OCI-LY1 (cell line): ENCODE data around the gene HSPH1.
A peak's percentile ranks its signal among the peaks of the same experiment; 100 is the strongest.

Experiments used
- H2AFZ ChIP-seq: fragments of 200-600 bp; sonication (generic), shearing (Covaris generic); 2 replicates; pipeline ENCODE4 v1.6.0; 2014; ENCODE audit warnings: antibody characterized with exemption, mild to moderate bottlenecking, low read length
- H3F3A ChIP-seq: fragments of 200-600 bp; sonication (generic), shearing (Covaris generic); 2 replicates; pipeline ENCODE4 v1.6.0; 2014; ENCODE audit warnings: mild to moderate bottlenecking, antibody characterized with exemption, low read length, moderate library complexity; ENCODE audit not compliant: insufficient read depth
- H3K27ac ChIP-seq: fragments of 200-600 bp; sonication (generic); 2 replicates; pipeline ENCODE4 v1.5.1; 2014; ENCODE audit warnings: low read length, mixed run types, mild to moderate bottlenecking, low read depth; ENCODE audit not compliant: poor library complexity, severe bottlenecking
- H3K27me3 ChIP-seq: fragments of 200-600 bp; sonication (generic); 2 replicates; pipeline ENCODE4 v1.6.0; 2014; ENCODE audit warnings: antibody characterized with exemption, mild to moderate bottlenecking, low read length, moderate library complexity; ENCODE audit not compliant: insufficient read depth
- H3K36me3 ChIP-seq: fragments of 200-600 bp; sonication (generic); 2 replicates; pipeline ENCODE4 v1.6.1; 2014; ENCODE audit warnings: mild to moderate bottlenecking, antibody characterized with exemption, low read length, moderate library complexity, mixed read lengths; ENCODE audit not compliant: insufficient read depth
- H3K4me1 ChIP-seq: fragments of 200-600 bp; sonication (generic); 2 replicates; pipeline ENCODE4 v1.5.1; 2014; ENCODE audit warnings: mild to moderate bottlenecking, low read length, moderate library complexity; ENCODE audit not compliant: insufficient read depth, severe bottlenecking
- H3K4me2 ChIP-seq: fragments of 200-600 bp; sonication (generic), shearing (Covaris generic); 2 replicates; pipeline ENCODE4 v1.6.1; 2014; ENCODE audit warnings: low read length
- H3K4me3 ChIP-seq: fragments of 200-600 bp; sonication (generic); 2 replicates; pipeline ENCODE4 v1.5.1; 2014; ENCODE audit warnings: low read length, low read depth, mild to moderate bottlenecking, mixed read lengths; ENCODE audit not compliant: poor library complexity, severe bottlenecking
- H3K79me2 ChIP-seq: fragments of 200-600 bp; shearing (Covaris generic); 2 replicates; pipeline ENCODE4 v1.6.1; 2016; ENCODE audit warnings: mixed run types, low read length, mixed read lengths; ENCODE audit not compliant: insufficient read depth
- H3K9ac ChIP-seq: fragments of 200-600 bp; sonication (generic), shearing (Covaris generic); 2 replicates; pipeline ENCODE4 v1.6.1; 2014; ENCODE audit warnings: mild to moderate bottlenecking, low read length, mixed read lengths
- H3K9me2 ChIP-seq: fragments of 200-600 bp; sonication (generic), shearing (Covaris generic); 2 replicates; pipeline ENCODE4 v1.6.1; 2014; ENCODE audit warnings: low read depth, mild to moderate bottlenecking, low read length, mixed read lengths
- H3K9me3 ChIP-seq: fragments of 200-600 bp; shearing (Covaris generic); 2 replicates; pipeline ENCODE4 v1.6.1; 2014; ENCODE audit warnings: low read length, mixed read lengths
- H4K20me1 ChIP-seq: fragments of 200-600 bp; sonication (generic), shearing (Covaris generic); 2 replicates; pipeline ENCODE4 v1.6.0; 2016; ENCODE audit warnings: mild to moderate bottlenecking, low read length; ENCODE audit not compliant: insufficient read depth
- CTCF ChIP-seq: fragments of 200-600 bp; sonication (generic), shearing (Covaris generic); IDR thresholded peaks from 2 replicates; pipeline ENCODE4 v1.5.1; 2017; ENCODE audit warnings: mild to moderate bottlenecking, antibody characterized with exemption, low read length, moderate library complexity, mixed read lengths
- EZH2 ChIP-seq: fragments of 200-600 bp; sonication (generic), shearing (Covaris generic); IDR thresholded peaks from 2 replicates; pipeline ENCODE4 v1.8.0; 2017; ENCODE audit warnings: borderline replicate concordance, mixed run types, mild to moderate bottlenecking, antibody characterized with exemption, low read length, moderate library complexity, mixed read lengths

Gene HSPH1

GRCh38 chr13:31159306-31159705, 2.4 kb downstream of the HSPH1 start:
- Histone ChIP-seq H3K27me3 (no peaks in the 10 kb centered on the region), H3K4me2 (peak overlapping the region; percentile 96), H3K4me3 (peak overlapping the region; percentile 98), H3K9ac (peak overlapping the region; percentile 93), H3K36me3 (peaks cover 46% of the 10 kb centered on the region), H2AFZ (no peak overlapping the region), H3K9me2 (no peaks in the 10 kb centered on the region), H3K4me1 (peaks cover 31% of the 10 kb centered on the region), H3K9me3 (no peaks in the 10 kb centered on the region), H4K20me1 (no peaks in the 10 kb centered on the region), H3K79me2 (peaks cover 46% of the 10 kb centered on the region), H3K27ac (no peak overlapping the region), H3F3A (no peaks in the 10 kb centered on the region)
- no peak for TF ChIP-seq CTCF

GRCh38 chr13:31154939-31155338, 6.8 kb downstream of the HSPH1 start:
- no peaks in the 10 kb centered on the region for H3F3A ChIP-seq
- H3K9me2 ChIP-seq = no peaks in the 10 kb centered on the region
- H4K20me1 ChIP-seq = no peaks in the 10 kb centered on the region
- H3K36me3 ChIP-seq = peaks cover 90% of the 10 kb centered on the region
- H3K79me2 ChIP-seq = peaks cover 31% of the 10 kb centered on the region
- no peak overlapping the region for H3K27ac ChIP-seq
- peaks cover 17% of the 10 kb centered on the region for H3K4me1 ChIP-seq
- H3K4me3 ChIP-seq = no peak overlapping the region
- H3K9ac ChIP-seq = no peak overlapping the region
- TF ChIP-seq CTCF = no peak
- no peak for TF ChIP-seq EZH2
- H3K9me3 ChIP-seq = no peaks in the 10 kb centered on the region
- no peak overlapping the region for H3K4me2 ChIP-seq
- no peaks in the 10 kb centered on the region for H3K27me3 ChIP-seq
- H2AFZ ChIP-seq = no peak overlapping the region

- Histone ChIP-seq H3K4me1 (no peaks in the 10 kb centered on the region), H3K36me3 (peaks cover 95% of the 10 kb centered on the region), H3K9me3 (no peaks in the 10 kb centered on the region), H3K27ac (no peak overlapping the region), H3K27me3 (no peaks in the 10 kb centered on the region), H3K4me3 (no peak overlapping the region), H4K20me1 (no peaks in the 10 kb centered on the region), H3K79me2 (peaks cover 3% of the 10 kb centered on the region), H2AFZ (no peak overlapping the region), H3K4me2 (no peak overlapping the region), H3K9me2 (no peaks in the 10 kb centered on the region), H3F3A (no peaks in the 10 kb centered on the region), H3K9ac (no peak overlapping the region)
- no peak for TF ChIP-seq CTCF
- no peak for TF ChIP-seq EZH2
Measured at GRCh38 chr13:31151837-31152236, 9.9 kb downstream of the HSPH1 start.
